ENCODE results near the gene CPSF4. TPM values are rescaled to one million over a fixed set of nuclear protein-coding genes. Genes with fewer than 3 reads are reported as not detected.

CPSF4 gene
- 10 to 100 TPM; 37.2 to 44.3 (median 40.9) TPM for polyA plus RNA-seq (ENCODE audit: insufficient read length in 3 of 3)
- long read RNA-seq, donor 1, partial matches to known transcripts: 191 of 763 reads
- long read RNA-seq, donor 1, other reads (novel, unspliced or antisense): 565 of 763 reads
- long read RNA-seq, donor 2, transcript CPSF4-204 (8 exons, 1,738 nt): major isoform, 10 of 670 reads
- long read RNA-seq, donor 2, partial matches to known transcripts: 484 of 670 reads
- long read RNA-seq, donor 2, other reads (novel, unspliced or antisense): 173 of 670 reads
- long read RNA-seq, donor 3, partial matches to known transcripts: 0 of 7 reads
- long read RNA-seq, donor 3, other reads (novel, unspliced or antisense): 0 of 7 reads
- long read RNA-seq, donor 4, partial matches to known transcripts: 515 of 792 reads
- long read RNA-seq, donor 4, other reads (novel, unspliced or antisense): 272 of 792 reads
- long read RNA-seq, donor 5, partial matches to known transcripts: 0 of 4 reads
- long read RNA-seq, donor 5, other reads (novel, unspliced or antisense): 0 of 4 reads
- long read RNA-seq, donor 6, transcript CPSF4-204 (8 exons, 1,738 nt): major isoform, 5 of 597 reads
- long read RNA-seq, donor 6, partial matches to known transcripts: 356 of 597 reads
- long read RNA-seq, donor 6, other reads (novel, unspliced or antisense): 233 of 597 reads
- long read RNA-seq, donor 7, transcript CPSF4-204 (8 exons, 1,738 nt): major isoform, 12 of 23 reads
- long read RNA-seq, donor 7, partial matches to known transcripts: 6 of 23 reads
- long read RNA-seq, donor 7, other reads (novel, unspliced or antisense): 0 of 23 reads
- long read RNA-seq, donor 8, partial matches to known transcripts: 0 of 7 reads
- long read RNA-seq, donor 8, other reads (novel, unspliced or antisense): 0 of 7 reads
- long read RNA-seq, donor 9, transcript CPSF4-204 (8 exons, 1,738 nt): major isoform, 8 of 648 reads
- long read RNA-seq, donor 9, partial matches to known transcripts: 420 of 648 reads
- long read RNA-seq, donor 9, other reads (novel, unspliced or antisense): 216 of 648 reads
- long read RNA-seq, donor 10, transcript CPSF4-204 (8 exons, 1,738 nt): major isoform, 5 of 16 reads
- long read RNA-seq, donor 10, partial matches to known transcripts: 8 of 16 reads
- long read RNA-seq, donor 10, other reads (novel, unspliced or antisense): 0 of 16 reads
- long read RNA-seq, donor 11, transcript CPSF4-204 (8 exons, 1,738 nt): major isoform, 8 of 431 reads
- long read RNA-seq, donor 11, transcript CPSF4-201 (8 exons, 1,691 nt): major isoform, 8 of 431 reads
- long read RNA-seq, donor 11, partial matches to known transcripts: 141 of 431 reads
- long read RNA-seq, donor 11, other reads (novel, unspliced or antisense): 274 of 431 reads
- long read RNA-seq, donor 12, transcript CPSF4-201 (8 exons, 1,691 nt): major isoform, 6 of 41 reads
- long read RNA-seq, donor 12, transcript CPSF4-204 (8 exons, 1,738 nt): major isoform, 6 of 41 reads
- long read RNA-seq, donor 12, partial matches to known transcripts: 29 of 41 reads
- long read RNA-seq, donor 12, other reads (novel, unspliced or antisense): 0 of 41 reads
- long read RNA-seq, donor 13, partial matches to known transcripts: 157 of 453 reads
- long read RNA-seq, donor 13, other reads (novel, unspliced or antisense): 293 of 453 reads
- long read RNA-seq, donor 14, transcript CPSF4-201 (8 exons, 1,691 nt): major isoform, 5 of 933 reads
- long read RNA-seq, donor 14, partial matches to known transcripts: 315 of 933 reads
- long read RNA-seq, donor 14, other reads (novel, unspliced or antisense): 607 of 933 reads
- long read RNA-seq, donor 15, transcript CPSF4-204 (8 exons, 1,738 nt): major isoform, 8 of 970 reads
- long read RNA-seq, donor 15, partial matches to known transcripts: 275 of 970 reads
- long read RNA-seq, donor 15, other reads (novel, unspliced or antisense): 683 of 970 reads
- long read RNA-seq, donor 16, transcript CPSF4-204 (8 exons, 1,738 nt): major isoform, 6 of 708 reads
- long read RNA-seq, donor 16, transcript CPSF4-201 (8 exons, 1,691 nt): major isoform, 6 of 708 reads
- long read RNA-seq, donor 16, partial matches to known transcripts: 667 of 708 reads
- long read RNA-seq, donor 16, other reads (novel, unspliced or antisense): 29 of 708 reads

DNA sequence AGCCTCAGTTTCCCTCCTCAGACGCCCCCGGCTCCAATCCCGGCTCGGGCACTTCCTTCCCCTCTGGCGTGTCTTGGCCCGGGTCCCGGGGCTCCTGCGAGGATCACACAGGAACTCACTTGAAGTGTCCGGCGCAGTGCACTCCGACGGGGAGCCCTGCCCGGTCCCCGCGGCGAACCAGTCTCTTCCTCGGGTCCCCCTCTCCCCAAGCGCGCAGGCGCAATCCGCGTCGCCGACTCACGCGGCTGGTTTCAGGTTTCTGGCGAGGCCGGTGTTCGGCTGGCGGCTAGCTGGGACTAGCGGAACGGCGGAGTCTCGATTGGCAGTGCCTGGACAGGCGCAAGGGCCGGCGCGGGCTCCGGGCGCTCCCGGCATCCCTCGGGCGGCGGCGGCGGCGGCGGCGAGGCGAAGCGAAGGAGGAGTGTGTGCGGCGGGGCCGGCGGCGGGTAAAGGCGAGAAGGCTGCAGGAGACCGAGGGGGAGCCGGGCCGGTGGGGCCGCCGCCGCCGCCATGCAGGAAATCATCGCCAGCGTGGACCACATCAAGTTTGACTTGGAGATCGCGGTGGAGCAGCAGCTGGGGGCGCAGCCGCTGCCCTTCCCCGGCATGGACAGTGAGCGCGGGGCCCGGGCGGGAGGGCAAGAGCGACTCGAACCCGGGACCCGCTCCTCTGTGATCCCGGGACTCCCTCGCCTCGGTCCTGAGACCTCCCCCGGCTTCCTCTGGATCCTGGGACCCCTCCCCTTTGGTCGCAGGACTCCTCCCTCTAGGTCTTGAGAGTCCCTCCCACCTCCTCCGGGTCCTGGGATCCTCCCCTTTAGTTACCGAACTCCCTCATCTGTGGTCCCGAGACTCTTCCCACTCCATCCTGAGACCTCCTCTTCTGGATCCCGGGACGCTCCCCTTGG, at the start of gene CPSF4, which contains the start of gene PTCD1:
TSS of gene CPSF4 (plus strand) at position 371 of the 908 bp plus-strand sequence. CDS start at position 511, 140 bp downstream.
TSS of gene PTCD1 (minus strand) at position 226 of the 908 bp plus-strand sequence. CDS start 3,556 bp downstream, outside the sequence.
- peak; percentile 95 for DNase-seq

GRCh38 chr7:99389772-99390171, 49.0 kb upstream of the CPSF4 start:
- DNase-seq: no peak

DNA sequence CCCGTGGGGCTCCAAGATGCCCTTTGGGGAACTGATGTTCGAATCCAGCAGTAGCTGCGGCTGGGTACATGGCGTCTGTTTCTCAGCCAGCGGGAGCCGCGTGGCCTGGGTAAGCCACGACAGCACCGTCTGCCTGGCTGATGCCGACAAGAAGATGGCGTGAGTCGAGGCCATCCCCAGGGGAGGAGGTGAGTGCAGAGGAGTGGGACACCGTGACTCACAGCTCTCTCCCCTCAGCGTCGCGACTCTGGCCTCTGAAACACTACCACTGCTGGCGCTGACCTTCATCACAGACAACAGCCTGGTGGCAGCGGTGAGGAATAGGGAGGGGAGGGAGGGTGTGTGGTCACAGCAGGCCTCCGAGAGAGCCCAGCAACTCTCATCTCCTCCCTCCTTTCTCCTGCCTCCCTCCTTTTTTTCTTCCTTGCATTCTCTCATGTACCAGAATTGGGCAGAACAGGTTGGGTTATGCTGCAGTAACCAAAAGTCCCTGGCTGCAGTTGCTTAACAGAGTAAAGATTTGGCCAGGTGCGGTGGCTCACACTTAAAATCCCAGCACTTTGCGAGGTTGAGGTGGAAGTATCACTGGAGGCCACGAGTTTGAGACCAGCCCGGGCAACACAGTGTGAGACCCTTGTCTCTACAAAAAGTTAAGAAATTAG, 47.7 kb upstream of the CPSF4 start:
- no peak for DNase-seq

DNA sequence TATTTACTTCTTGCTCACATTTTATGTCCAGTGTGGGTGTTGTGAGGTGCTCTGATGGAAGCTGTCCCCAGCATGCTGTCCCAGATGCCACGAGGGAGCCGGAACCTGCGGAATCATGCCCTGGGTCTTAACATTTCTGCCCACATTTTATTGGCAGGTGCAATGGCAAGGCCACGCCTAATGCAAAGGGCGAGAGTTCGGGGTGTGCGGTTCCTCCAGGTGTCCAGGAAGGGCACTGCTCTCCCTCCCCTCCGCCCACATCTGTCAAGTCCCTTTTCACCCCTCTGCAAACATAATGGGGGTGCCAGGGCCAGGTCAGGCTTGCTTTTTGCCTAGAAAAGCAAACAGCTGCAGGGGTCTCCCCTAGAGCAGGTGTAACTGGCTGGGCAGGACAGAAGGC, 46.7 kb upstream of the CPSF4 start:
- DNase-seq: no peak

- no peak for DNase-seq
Measured at GRCh38 chr7:99392659-99393354, 45.9 kb upstream of the CPSF4 start.

DNA sequence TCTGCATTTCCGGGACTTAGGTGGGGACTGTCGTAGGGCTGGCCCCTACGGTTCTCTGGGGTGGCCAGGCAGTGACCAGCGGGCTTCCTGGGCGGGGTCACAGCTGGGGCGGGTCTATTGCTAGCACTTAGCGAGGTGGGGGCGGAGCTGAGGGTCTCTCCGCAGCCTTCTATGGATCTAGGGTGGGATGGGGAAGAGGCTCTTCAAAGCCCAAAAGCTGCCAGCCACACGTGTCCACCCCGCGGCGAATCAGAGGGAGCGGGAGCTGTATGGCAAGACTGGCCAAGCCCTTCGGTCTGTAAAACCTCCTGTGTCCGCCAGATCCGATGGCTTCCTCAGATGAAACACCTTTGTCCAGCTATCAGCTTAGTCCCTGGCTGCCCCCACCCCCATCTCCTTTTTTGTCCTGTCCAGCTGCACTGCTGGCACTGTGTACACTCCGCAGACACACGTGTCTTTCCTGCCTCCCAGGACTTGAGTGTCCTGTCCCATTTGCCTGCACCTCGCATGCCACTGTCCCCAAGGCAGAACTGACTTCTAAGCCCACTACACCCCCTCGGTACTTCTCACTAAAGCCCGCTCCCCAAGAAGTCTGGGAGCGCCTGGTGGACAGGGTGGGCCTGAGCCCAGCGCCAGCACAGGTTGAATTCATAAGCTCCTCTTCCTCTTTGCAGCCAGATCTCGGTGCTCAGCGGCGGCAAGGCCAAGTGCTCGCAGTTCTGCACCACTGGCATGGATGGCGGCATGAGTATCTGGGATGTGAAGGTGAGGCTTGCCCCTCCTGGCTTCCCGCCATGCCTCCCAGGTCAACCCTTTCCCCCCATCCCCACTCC, 45.2 kb upstream of the CPSF4 start:
- no peak for DNase-seq

- DNase-seq: no peak
Measured at GRCh38 chr7:99394188-99394502, 44.6 kb upstream of the CPSF4 start.

GRCh38 chr7:99395616-99396327, 43.0 kb upstream of the CPSF4 start:
- no peak for DNase-seq

DNA sequence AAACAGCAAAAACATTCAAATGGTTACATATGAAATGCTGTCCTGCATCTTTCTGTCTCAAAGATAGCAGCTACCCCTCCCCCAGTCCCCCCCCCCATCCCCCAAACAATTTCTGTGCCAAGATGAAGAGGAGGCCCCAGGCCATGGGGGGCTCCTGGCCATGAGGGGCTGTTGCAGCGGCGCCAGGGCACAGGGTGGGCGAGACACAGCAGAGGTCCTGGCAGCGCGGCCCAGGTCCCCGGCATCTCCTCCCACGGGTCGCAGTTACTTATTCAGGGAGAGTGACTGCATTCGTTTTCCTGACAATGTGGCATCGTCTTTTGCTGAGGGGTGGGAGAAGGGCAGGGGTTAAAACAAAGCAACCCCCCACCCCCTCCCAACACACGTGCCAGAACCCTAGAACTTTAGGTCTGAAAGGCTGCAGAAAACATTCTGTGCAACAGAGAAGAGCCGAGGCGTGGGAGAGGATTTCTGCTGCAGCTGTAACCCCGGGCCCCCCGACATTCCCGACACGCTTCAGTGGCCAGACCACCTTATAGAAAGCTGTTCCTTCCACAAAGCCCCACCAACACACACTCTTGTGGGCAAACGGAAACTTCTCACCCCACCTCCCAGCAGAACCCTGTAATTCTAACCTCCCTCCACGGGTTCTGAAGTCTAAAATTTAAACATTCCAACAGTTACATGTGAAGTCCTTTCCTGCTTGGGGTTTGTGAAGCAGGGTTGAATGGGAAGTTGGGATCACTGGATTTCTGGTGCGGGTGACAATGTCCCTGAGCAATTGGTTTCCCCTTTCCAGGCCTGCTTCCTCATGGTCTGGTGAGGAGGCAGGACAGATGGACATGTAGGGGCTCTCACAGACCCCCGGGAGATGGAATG, 42.1 kb upstream of the CPSF4 start:
- no peak for DNase-seq

DNA sequence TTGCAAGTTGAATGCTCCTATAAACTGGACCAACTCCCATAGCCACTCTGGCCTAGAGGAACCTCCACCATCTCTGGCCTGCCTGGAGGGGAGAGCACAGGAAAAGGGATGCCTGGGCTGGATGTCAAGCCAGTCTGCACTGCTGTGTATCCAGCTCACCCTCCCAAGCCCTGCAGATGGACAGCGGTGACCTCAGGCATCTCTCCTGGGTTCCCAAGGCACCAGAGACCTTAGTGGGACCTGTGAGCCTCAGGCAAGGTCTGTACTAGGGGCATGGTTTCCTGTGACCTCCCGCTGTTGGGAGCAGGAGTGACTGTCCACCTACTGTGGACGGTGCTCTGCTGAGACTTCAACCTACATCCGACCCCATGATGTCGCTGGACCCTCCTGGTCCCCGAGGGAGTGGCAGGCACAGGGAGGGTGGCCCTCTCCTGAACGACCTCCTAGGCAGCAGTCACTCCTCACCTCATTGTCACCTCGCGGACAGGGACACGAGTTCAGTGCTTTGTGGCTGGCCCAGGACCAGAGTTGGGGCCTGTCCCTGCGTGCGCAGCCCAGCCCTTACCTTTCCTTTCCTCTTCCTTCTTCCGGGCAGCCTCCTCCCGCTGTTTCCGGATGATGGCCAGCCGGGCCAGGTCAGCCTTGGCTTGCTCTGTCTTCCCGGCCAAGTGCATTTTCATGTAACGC, 41.3 kb upstream of the CPSF4 start:
- no peak for DNase-seq

DNA sequence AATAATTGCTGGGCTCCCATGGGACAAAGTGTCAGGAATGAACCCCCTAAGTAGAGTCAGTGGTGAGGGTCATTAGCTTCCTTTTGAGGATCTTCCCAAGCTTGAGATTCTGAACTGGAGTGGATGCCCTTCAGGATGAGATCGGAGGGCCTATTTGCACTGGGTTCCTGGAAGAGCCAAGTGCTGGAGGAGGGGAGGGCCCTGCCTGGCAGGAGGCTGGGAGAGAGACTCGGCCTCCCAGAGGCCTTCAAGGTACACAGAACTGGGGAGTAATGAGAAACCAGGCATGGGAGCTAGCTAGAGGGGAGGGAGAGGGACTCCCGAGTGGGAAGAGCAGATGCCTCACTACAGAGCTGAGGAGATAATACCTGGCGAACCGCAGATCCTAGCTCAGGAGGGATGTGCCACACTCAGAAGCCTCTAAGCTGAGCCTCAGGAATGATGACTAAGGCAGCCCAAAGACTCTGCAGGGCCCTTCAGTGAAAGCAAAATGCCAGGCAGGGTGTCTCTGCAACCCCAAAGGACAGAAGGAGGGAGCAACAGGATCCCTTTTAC, 39.8 kb upstream of the CPSF4 start:
- DNase-seq: no peak

GRCh38 chr7:99399597-99399996, 39.1 kb upstream of the CPSF4 start:
- DNase-seq: no peak

- DNase-seq: no peak
Measured at GRCh38 chr7:99402854-99403253, 35.9 kb upstream of the CPSF4 start.

- no peak for DNase-seq
Measured at GRCh38 chr7:99403764-99404163, 35.0 kb upstream of the CPSF4 start.
